ENCODE measurements around the gene HHIPL1.

The HHIPL1 gene

DNA sequence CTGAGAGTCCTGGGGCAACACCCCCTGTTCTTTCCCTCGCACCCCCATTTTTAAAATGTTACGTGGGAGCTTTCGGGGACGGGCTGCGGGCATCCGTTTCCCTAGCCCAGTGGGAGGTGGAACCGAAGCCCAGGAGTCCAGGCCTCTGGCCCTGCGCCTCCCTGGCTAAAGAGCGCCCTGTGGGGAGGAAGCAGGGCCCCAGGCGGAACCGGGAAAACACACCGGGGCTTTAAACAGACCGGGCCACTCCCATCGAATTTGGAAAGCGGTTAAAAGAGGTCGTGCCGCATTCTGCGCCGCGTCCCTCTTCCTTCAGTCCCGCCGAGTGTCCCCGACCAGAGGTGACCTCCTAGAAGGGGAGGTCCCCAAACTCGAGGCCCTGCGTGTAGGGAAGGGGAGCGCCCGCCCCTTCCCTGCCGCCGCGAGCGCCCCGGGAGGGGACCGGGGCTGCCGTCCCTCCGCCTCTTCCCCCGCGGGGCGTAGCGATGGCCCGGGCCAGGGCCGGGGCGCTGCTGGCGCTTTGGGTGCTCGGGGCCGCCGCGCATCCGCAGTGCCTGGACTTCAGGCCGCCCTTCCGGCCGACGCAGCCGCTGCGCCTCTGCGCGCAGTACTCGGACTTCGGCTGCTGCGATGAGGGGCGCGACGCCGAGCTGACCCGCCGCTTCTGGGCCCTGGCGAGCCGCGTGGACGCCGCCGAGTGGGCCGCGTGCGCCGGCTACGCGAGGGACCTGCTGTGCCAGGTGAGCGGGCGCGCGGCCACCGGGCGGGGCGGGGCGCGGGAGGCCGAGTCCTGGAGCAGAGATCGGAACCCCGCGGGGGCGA lies at the start of gene HHIPL1:
TSS of gene HHIPL1 (plus strand) at position 407 of the 822 bp plus-strand sequence. CDS start at position 486, 79 bp downstream.
- ATAC-seq = no peak

DNA sequence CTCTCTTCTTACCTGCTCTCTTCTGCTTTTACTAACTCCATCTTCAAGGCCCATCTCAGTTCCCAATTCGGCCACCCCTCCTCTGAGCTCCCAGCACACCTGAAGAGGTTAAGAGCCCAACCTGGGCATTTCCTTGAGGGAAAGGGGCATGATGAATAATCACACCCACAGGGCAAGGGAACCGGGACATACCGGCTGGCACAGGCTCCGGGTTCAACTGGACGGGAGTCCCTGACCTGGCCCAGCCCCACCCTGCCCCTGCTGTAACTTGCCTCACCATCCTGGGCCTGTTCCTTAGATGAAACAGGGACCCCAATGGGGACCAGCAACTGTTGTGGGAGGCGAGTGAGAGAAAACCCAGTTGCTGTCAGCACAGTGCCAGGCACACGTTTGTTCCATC lies 49.4 kb upstream of the HHIPL1 start:
- DNase-seq = no peak
- ATAC-seq = no peak

More for the DNA sequence above, at the start of gene HHIPL1:
- no peak for DNase-seq

DNA sequence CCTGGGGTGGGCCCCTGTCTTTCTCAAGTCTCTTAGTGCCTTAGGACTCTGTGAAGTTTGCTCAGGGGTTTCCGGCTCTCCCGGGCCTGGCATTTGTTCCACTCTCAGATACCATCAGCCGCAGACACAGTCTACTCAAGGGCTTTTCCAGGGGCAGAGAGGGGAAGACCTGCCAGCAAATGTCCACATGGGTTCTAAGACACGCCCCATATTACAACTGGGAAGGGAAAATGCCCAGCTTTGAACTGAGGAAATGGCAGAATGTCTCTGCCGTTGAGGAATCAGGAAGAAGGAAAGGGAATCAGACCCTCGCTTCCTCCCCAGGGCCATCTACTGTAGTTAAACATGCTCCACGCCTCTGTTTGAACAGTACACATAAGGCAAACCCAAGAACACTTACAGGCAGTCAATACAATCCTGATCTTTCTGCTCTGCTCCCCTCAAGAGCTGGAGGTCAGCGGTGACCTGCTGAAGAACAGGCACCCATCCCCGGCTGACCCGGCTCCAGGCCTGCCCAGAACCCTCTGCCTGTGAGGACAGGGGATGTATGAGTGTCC lies 48.8 kb upstream of the HHIPL1 start:
- DNase-seq (no peak), ATAC-seq (no peak)

DNA sequence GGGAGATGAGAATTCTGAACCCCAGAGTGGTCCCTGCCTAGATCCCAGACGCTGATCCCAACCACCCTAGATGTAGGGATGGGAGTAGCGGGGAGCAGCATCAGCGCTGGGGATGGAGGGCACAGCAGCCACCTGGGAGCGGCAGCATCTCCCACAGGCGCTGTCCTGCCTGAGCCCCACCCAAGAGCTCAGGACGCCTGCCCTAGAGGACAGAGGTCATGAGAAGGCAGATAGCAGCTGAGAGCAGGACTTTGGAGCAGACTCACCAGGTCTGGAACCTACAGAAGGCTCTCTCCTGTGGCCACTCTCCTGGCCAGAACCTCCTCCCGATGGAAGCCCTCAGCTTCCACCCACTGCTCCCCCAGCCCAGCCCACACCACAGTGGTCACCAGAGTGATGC lies 48.2 kb upstream of the HHIPL1 start:
- ATAC-seq (no peak), DNase-seq (no peak)

DNA sequence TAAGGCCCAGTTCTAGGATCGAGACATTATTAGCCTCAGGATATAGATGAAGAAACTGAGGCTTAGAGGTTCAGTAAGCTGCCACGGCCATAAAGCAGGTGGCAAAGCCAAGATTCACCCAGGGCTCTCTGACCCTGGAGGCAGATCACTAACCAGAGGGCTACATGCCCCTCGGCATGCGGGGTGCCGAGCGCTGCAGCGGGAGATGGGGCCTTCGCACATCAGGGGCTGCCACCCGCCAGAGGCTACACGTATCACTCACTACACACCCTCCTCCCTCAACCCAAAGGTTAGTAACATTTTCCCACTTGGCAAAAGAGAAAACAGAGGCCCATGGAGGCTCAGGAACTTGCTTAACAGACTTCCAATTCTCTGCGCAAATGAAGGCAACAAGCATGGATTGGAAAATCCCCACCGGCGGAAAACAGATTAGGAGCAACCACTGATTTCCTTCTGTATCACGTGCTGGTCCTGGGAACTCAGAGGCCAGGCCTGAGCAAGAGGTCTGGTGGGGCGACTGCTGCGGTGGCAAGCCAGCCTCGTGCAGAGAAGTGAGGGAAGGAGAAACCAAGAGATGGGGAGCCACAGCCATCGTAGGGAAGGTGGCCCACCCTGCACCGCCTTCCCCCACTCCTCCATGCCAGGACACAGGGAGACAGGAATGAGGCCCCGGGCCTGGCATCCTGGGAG lies 46.9 kb upstream of the HHIPL1 start:
- ATAC-seq = no peak
- no peak for DNase-seq

DNA sequence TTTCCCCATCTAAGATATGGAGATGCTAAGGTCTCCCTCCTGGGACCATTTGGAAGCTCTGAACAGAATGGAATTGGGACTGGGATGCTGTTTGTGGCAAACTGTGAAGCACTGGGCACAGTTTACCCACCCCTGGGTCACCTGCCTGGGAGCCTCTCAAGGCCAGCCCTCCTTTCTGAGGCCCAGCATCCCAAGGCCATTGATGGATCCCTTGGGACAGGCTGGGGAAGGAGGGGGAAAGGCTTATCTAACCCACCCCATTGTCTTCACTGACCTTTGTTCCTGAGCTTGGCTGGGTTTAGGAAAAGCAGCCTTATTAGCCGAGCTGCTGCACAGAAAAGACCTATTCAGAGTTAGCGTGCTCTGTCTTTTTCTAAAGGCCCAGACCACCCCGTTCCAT lies 46.2 kb upstream of the HHIPL1 start:
- ATAC-seq = no peak
- no peak for DNase-seq

DNA sequence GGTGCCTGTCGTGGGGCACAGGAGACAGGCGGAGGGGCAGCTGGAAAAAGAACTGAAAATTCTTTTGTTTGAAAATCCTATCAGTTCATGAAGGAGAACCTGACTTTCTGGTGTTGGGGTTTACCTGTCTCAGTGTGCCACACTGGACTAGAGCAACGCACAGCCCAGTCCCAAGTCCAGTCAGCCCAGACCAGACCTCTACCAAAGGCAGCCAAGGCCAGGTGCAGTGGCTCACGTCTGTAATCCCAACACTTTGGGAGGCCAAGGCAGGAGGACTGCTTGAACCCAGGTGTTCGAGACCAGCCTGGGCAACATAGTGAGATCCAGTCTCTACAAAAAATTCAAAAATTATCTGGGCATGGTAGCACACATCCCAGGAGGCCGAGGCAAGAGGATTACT lies 45.5 kb upstream of the HHIPL1 start:
- ATAC-seq (no peak), DNase-seq (no peak)

DNA sequence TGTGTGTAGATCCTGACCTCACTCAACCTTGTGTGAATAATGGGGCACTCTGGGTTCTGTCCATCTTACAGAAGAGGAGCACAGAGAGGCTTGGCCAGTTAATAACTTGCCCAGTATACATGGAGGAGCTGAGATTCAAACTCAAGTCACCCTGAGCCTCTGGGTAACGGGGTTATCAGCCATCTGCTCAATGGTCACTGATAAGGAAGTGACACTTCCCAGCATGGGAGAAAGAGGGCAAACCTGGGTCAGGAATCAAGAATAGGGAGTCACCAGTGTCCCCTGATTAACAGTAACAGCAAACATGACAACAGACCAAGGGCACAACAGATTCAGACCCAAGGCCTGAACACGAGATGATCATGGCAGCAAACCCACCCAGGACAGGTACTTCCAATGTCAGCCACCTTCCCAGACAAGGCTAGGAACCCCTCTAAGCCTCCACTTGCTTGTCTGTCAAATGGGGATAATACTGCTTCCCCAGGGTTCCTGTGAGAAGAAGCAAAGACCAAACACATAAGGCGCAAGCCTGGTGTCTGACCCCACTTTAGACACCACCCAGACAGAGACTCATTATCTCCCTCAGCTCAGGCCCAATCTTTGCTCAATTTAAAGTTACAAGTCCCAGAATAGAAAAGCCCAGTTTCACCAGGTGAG lies 44.6 kb upstream of the HHIPL1 start:
- ATAC-seq (no peak), DNase-seq (no peak)

DNA sequence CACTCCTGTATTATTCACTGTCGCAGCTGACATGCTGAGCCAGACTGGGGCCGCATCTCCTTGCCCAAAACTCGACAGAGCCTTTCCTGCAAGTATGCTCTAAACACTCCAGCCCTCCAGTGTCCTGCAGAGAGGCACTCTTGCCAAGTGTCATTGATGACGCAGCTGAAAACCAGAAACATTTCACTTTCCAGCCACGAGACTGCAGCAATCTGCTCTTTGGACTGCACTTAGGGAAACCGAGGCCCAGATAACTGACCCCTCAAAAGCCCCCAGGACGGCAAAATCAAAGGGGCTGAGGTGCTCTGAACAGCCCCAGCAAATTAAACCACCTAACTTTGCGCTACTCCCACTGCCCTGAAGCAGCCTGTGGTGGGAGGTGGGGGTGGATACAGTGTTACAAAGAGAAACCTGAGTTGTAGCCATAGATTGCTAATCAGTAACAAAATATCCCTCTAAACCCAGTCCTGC lies 43.5 kb upstream of the HHIPL1 start:
- ATAC-seq (no peak), DNase-seq (no peak)

DNA sequence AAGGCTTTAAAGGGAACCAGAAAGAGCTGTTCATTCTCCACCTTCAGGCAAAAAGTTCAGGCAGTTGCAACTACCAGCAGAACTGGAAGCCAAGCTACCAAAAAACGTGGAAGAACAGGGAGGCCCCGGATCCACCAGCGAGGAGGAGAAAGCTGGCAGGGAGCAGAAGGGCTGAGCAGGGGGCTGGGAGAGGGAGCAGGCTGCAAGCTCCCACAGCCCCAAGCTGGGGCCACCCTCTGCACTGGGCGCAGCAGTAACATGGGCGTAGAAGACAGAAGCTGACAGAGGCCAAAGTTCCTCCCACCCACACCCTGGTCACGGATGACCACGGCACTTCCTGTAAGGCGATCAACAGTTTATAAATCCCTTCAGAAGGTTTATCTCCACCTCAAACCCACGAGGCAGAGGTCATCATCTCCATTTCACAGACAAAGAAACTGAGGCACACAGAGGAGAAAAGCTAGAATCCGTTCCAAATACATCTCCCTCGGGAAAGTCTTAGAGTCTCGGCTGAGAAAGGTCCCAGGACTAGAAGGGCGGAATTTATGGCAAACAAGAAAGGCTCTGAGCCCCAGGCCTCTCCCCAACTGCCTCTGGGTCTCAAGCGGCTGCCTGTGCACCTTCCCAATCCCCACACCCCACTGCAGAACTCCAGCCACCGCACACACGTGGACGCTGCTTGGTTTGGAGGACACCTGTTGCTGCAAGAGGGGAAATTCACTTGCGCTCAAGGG lies 42.7 kb upstream of the HHIPL1 start:
- ATAC-seq (no peak), DNase-seq (peak; percentile 23)

DNA sequence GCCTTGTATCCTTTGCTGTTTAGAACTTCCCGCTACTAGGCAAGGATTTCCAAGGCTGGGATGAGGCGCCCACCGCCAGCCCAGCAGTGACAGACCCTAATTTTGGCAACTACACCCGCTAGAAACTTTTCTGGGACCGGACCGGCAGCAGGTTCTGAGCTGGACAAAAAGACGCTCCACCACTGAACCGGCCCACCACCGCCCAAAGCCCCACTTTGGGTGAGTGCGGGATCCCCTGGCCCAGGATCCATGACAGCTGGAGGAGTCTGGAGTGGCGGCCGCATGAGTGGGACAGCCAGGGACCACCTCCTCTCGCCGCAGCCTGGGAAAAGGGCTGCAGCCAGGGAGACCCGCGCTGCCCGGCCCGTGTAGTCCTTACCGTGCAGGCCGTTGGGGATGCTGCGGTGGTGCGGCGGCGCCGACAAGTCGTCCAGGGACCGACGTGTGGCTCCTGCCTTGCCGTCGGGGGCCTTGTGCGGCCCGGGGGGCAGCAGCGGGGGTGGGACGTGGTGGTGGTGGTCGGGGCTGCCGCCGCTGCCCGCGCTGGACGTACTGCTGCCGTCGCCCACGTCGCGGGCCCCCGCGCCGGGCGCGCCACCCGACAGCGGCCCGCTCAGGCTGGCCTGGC lies 42.0 kb upstream of the HHIPL1 start:
- no peak for DNase-seq
- ATAC-seq = no peak

DNA sequence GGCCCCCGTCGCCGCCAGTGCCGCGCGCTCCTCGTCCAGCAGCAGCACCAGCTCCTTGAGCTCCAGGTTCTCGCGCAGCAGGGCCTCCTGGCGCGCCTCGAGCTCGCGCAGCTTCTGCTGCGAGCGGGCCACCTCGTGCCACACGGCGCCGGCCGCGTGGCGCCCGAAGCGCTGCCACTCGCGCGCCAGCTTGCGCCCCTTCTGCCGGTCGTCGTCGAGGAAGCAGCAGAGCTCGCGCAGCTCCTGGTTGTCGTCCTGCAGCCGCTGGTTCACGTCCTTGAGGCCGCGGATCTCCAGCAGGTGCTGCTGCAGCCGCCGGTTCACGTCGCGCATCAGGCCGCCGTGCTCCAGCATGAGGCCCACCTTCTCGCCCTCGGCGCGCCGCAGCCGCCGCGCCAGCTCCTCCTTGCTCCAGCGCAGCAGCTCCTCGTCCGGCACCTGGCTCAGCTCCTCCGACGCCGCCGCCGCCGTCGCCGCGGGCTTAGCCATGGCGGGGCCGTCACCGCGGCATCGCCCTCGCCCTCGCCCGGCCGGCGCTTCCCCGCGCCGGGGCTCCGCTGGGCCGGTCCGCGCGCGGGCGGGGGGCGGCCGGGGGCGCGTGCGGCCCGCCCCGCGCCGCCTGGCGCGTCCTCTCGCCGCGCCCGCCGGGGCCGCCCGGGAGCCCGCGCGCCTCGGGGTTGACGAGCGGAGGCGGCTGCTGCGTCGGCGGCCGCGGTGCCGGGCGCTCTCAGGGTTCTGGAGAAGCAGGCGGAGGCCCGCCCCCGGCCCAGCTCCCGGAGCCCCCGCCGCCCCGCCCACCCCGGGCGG lies 41.3 kb upstream of the HHIPL1 start, which contains the start of gene CCDC85C:
TSS of gene CCDC85C (minus strand) at position 737 of the 807 bp plus-strand sequence. CDS start at position 489, 248 bp downstream.
- DNase-seq (peak; percentile 47), ATAC-seq (no peak)

DNA sequence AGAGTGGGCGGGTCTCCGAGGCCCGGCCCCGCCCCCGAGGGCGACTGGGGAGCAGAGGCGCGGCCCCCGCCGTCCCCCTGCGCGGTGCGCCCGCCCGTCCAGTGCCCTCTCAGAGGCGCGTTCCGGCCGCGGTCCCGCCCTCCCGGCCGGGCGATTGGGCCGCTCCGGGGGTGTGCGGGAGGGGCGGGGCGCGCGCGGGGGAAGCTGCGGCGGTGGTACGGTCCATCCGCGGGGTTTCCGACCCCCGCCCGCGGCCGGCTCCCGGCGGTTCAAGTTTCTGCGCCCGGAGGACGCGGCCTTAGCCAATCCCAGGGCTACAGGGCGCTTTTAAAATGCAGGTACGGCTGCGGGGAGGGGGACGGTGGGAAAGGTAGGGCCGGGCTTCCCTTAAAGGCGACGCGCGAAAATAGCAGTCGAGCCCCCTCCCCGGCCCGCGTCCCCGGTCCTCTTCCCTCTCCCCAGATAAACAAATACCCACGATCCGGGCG lies 40.6 kb upstream of the HHIPL1 start:
- peak; percentile 93 for DNase-seq
- ATAC-seq = peak; percentile 96

DNA sequence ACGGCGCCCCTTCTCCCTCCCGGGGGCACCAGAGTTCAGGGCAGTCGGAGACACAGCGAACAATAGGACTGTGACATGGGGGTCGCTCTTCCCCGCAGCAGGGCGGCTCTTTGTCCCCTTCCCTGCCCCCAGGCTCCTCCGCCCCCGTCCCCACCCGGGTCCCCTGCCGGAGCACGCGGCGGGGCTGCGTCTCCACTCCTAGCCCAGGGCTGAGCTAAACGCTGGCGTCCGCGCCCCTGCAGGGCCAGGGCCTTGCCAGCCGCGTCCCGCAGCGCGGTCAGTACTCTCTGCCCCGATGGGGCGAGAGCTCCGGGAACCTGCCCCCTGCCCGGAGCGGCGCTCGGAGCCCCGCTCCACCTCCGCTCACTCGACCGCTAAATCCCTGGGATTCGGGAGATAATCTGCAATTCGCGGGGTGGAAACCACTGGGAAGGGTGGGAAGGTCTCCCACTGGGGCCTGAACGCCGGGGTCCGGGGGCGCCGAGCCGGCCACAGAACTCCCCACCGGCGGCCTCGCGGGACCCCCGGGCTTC lies 40.1 kb upstream of the HHIPL1 start:
- DNase-seq (peak; percentile 43), ATAC-seq (peak; percentile 7)

DNA sequence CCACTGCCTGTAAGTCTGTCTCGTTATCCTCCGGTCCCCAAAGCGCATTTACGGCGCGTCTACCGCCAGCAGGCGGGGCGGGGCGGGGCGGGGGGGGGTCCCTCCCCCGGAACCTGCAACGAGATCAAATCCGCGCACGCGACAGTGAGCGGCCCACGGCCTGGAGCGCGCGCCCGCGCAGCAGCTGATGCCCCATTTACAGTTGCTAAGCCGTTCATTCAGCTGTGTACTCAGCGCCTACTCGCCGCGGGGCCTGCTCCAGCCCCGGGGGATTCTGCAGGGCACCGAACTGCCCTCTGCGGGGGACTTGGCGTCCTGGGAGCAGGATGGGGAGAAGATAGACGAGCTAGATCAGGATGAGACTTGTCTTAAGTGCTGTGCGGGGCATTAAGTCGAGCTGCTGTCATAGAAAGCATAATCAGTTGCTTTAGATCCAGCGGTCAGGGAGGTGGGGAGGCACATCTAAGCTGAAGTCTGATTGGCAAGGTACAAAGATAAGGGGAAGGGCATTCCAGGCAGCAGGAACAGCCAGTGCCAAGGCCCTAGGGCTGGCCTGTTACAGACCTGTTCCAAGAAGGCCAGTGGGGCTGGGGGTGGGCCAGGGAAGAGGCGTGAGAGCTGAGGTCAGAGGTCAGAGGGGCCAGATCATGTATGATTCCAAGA lies 39.5 kb upstream of the HHIPL1 start:
- ATAC-seq = peak; percentile 7
- DNase-seq = peak; percentile 64

DNA sequence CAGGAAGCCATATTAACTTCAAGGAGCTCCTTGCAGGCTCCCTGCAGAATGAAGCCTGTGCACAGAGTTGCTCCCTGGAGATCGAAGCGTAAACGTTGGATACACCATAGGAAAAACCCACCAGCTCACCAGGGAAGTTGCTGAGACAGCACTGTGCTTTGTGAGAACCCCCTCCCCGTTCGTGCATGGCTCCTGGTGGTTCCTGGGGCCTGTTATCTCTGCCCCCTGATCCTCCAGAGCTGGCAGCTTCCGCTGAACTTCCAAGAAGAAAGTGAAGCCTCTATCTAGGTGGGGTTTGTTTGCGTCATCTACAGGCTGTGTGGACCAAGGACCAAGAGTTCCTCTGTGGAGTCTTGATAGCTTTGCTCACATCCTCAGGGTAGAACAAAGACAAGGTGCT lies 38.6 kb upstream of the HHIPL1 start:
- DNase-seq (no peak), ATAC-seq (no peak)

DNA sequence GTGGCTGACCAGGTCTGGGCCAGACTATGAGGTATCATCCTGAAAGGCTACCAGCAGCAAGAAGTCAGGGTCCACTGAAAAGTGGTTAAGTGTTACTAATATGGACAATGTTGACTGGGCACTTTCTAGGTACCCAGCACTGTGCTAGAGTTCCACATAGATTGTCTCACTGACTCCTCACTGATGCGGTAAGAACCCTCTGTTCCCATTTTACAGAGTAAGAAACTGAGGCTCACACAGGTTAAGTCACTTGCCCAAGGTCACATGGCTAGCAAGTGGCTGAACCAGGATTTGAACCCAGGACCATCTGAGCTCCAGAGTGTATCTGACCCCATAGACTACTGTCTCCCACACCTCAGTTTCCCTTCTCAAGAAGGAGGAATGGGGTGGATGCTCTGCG lies 36.3 kb upstream of the HHIPL1 start:
- ATAC-seq = no peak
- no peak for DNase-seq

DNA sequence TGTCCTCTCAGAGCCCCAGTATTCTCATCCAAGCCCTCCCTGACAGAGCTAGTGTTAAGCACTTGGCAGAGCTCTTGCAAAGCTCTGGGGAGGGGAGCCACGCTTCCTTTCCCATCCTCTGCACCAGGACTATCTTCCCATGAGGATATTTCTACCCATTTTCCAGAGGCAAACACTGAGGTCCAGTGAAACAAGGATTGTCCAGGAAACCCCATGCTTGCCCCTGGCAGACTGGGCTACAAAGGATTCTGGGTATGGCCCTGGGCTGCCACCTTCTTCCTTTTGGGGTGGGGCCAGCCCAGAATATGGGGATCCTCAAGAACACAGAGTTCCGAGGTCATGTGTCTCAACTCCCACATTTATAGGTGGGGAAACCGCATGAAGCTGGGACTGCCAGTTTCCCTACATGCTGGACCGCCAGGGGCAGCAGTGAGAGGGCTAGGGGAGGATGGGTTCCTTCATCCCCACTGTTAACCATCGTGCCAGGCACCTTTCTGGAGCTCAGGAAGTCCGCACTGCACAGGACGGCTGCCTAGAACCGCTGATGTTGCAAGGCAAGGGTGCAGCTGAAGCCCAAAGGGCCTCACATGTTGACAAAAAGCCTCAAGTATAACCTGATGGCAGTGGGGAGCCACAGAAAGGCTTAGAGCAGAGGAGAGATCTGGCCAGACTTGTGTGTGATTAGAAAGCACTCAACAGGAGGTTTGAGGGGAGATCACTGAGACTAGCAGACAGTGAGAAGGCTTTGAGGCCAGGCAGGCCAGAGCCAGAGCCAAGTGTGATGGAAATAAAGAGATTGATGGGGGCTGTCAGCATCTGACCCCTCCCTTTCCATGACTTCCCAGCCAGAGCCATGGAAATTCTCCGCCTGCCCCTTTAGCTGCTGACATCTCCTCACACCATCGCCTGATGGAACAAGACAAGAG lies 35.4 kb upstream of the HHIPL1 start:
- DNase-seq (no peak), ATAC-seq (no peak)
